ENCODE results near the gene RIIAD1. TPM values are rescaled to one million over a fixed set of nuclear protein-coding genes. Genes with fewer than 3 reads are reported as not detected.

Gene RIIAD1
- total and polyA plus RNA-seq, 2 donors (not counting 3 experiments of a cell fraction or from before 2014, with no cell fraction given) = not detected

GRCh38 chr1:151739590-151740355 lies 18.5 kb downstream of the RIIAD1 start:
- TF ChIP-seq GATA2 (IDR thresholded peaks at IDR 0.05; ENCODE audit: insufficient read depth, insufficient read length, low read depth, low read length) (no peak), JUN (IDR thresholded peaks at IDR 0.05; ENCODE audit: borderline replicate concordance, insufficient read depth, insufficient read length, low read depth) (no peak), CTCF (IDR thresholded peaks at IDR 0.05; ENCODE audit: extremely low read depth in 1 of 2, insufficient read depth in 1 of 2, low read depth in 1 of 2, low read length in 2 of 2) (no peak), POLR2AphosphoS5 (IDR thresholded peaks at IDR 0.05; ENCODE audit: insufficient read depth, low read depth, low read length) (no peak), MAX (IDR thresholded peaks at IDR 0.05; ENCODE audit: insufficient read depth, insufficient read length) (no peak), MYC (IDR thresholded peaks at IDR 0.05; ENCODE audit: low read depth, low read length) (no peak), EZH2 (IDR thresholded peaks at IDR 0.05; ENCODE audit: borderline replicate concordance, low read depth, low read length, severe bottlenecking) (no peak)
- H3K4me1 ChIP-seq (ENCODE audit: control insufficient read depth, extremely low read depth, insufficient read depth, low read length) = no peaks in the 10 kb centered on the region
- H3K9me3 ChIP-seq (replicated peaks; ENCODE audit: control insufficient read depth, insufficient read depth, low read length) = no peaks in the 10 kb centered on the region
- H3K9ac ChIP-seq (replicated peaks; ENCODE audit: extremely low read depth, insufficient read depth, low read length) = no peak overlapping the region
- DNase-seq (ENCODE audit: low read depth, low spot score) (no peak), FAIRE-seq (no peak)
- no peak overlapping the region for H3K4me2 ChIP-seq (ENCODE audit: insufficient read depth, low read length)
- no peaks in the 10 kb centered on the region for H3K79me2 ChIP-seq (ENCODE audit: control insufficient read depth, insufficient read depth, low read length)
- ChIA-PET POLR2A (interaction anchor here (0.7 kb wide), 1 partner anchor 298 kb away, joined by 4 read pairs; no protein-coding TSS in a partner anchor), CTCF (interaction anchor here (1.1 kb wide), 1 partner anchor 17 kb away, joined by 5 read pairs; no protein-coding TSS in a partner anchor)
- no peaks in the 10 kb centered on the region for H3K9me1 ChIP-seq (replicated peaks; ENCODE audit: control insufficient read depth, extremely low read depth, insufficient read depth, low read length)
- H3K4me3 ChIP-seq (replicated peaks in 1 of 3; ENCODE audit: insufficient read depth in 1 of 3, low read depth in 1 of 3, low read length in 3 of 3) = no peak overlapping the region
- no peaks in the 10 kb centered on the region for H3K36me3 ChIP-seq (ENCODE audit: control insufficient read depth in 2 of 2, extremely low read depth in 1 of 2, insufficient read depth in 2 of 2, low read length in 2 of 2)
- intact Hi-C loops (cut with micrococcal nuclease) (no loop called here), dilution Hi-C loops (cut with MboI; ENCODE audit: extremely low pct_ligation_motif_present, low sequenced_read_pairs) (no loop called here)
- no TSS peak for BruUV-seq (replicated peaks)
- H3K27me3 ChIP-seq (ENCODE audit: control insufficient read depth in 2 of 2, insufficient read depth in 2 of 2, low read length in 2 of 2) = peaks cover 18 to 29% of the 10 kb centered on the region in 2 experiments
- H4K20me1 ChIP-seq (replicated peaks; ENCODE audit: control insufficient read depth, extremely low read depth, insufficient read depth, low read length) = no peaks in the 10 kb centered on the region
- H3K27ac ChIP-seq (ENCODE audit: insufficient read depth, low read depth, low read length) = no peak overlapping the region
- H2AFZ ChIP-seq (ENCODE audit: low read depth, low read length) = no peak overlapping the region
